ENCODE measurements around the gene SH2D5.

Gene SH2D5
- total RNA-seq, result 0 to 2.8 (median 0) reads per million in 17 experiments

GRCh38 chr1:20732588-20733359, at the start of gene SH2D5:
TSS of gene SH2D5 (minus strand) at chr1:20732703. CDS start at chr1:20728044, 4,659 bp downstream.
- peak; percentile 78 to 88 (median 82) for DNase-seq

- no peak for DNase-seq
Measured at GRCh38 chr1:20775700-20776099, 43.2 kb upstream of the SH2D5 start.

- DNase-seq, result no peak
Measured at GRCh38 chr1:20771780-20772179, 39.3 kb upstream of the SH2D5 start.

- no peak for DNase-seq
Measured at GRCh38 chr1:20770314-20771087, 38.0 kb upstream of the SH2D5 start.

GRCh38 chr1:20767271-20767670, 34.8 kb upstream of the SH2D5 start:
- no peak for DNase-seq

- DNase-seq, result no peak
Measured at GRCh38 chr1:20763417-20763816, 30.9 kb upstream of the SH2D5 start.

- DNase-seq, result no peak
Measured at GRCh38 chr1:20760322-20760721, 27.8 kb upstream of the SH2D5 start.

- no peak for DNase-seq
Measured at GRCh38 chr1:20753589-20753988, 21.1 kb upstream of the SH2D5 start.

- DNase-seq, result no peak
Measured at GRCh38 chr1:20751462-20751990, 19.0 kb upstream of the SH2D5 start.

GRCh38 chr1:20742671-20743070, 10.2 kb upstream of the SH2D5 start:
- DNase-seq, result no peak

GRCh38 chr1:20740781-20741180, 8.3 kb upstream of the SH2D5 start:
- DNase-seq, result no peak

GRCh38 chr1:20739225-20739624, 6.7 kb upstream of the SH2D5 start:
- no peak for DNase-seq

GRCh38 chr1:20735581-20736111, 3.1 kb upstream of the SH2D5 start:
- no peak for DNase-seq

- DNase-seq, result no peak
Measured at GRCh38 chr1:20733360-20733975, 965 bp upstream of the SH2D5 start.

- peak in 3 of 4 experiments; percentile 28 to 68 (median 53) for DNase-seq
Measured at GRCh38 chr1:20732071-20732587, 374 bp downstream of the SH2D5 start.

- DNase-seq, result peak in 1 of 4 experiments; percentile 19
Measured at GRCh38 chr1:20731057-20731991, 1.2 kb downstream of the SH2D5 start.

GRCh38 chr1:20730690-20731056, 1.8 kb downstream of the SH2D5 start:
- DNase-seq, result no peak

- no peak for DNase-seq
Measured at GRCh38 chr1:20729990-20730689, 2.4 kb downstream of the SH2D5 start.

GRCh38 chr1:20729155-20729931, 3.2 kb downstream of the SH2D5 start:
- DNase-seq, result no peak

Measured in suppressor macrophage (primary cell).